Omental fat pad (tissue), 4 donors: ENCODE data around the gene MYO1E. TPM values are rescaled to one million over a fixed set of nuclear protein-coding genes. Genes with fewer than 3 reads are reported as not detected.

Experiments used
- ATAC-seq: fragments of 150-250 bp; one replicate; pipeline ENCODE4 v1.9.1; 2016; ENCODE audit warnings: mild to moderate bottlenecking, moderate library complexity; ENCODE audit not compliant: low FRiP score
- DNase-seq: peaks from one replicate; pipeline ENCODE4 v3.0.0-alpha.2; 2019; ENCODE audit warnings: low spot score
- total RNA-seq, 4 donors: library from RNA; depleted of rRNA; stranded (reverse); fragments of >200 nt; gene quantifications; one replicate each; pipeline ENCODE4 v1.1.0, GENCODE V29; 2016
- TF ChIP-seq, protein P1 (sequence below), 3 donors: fragments of 450-650 bp; IDR thresholded peaks; one replicate each; pipeline ENCODE4 v1.5.1; 2016 to 2017; ENCODE audit warnings: antibody characterized with exemption in 3 of 3, mild to moderate bottlenecking in 3 of 3, moderate library complexity in 2 of 3

MYO1E gene
- total RNA-seq, 4 donors from 2014 or later: 35.7 to 193 (median 68.0) TPM

- TF ChIP-seq, protein P1, sequence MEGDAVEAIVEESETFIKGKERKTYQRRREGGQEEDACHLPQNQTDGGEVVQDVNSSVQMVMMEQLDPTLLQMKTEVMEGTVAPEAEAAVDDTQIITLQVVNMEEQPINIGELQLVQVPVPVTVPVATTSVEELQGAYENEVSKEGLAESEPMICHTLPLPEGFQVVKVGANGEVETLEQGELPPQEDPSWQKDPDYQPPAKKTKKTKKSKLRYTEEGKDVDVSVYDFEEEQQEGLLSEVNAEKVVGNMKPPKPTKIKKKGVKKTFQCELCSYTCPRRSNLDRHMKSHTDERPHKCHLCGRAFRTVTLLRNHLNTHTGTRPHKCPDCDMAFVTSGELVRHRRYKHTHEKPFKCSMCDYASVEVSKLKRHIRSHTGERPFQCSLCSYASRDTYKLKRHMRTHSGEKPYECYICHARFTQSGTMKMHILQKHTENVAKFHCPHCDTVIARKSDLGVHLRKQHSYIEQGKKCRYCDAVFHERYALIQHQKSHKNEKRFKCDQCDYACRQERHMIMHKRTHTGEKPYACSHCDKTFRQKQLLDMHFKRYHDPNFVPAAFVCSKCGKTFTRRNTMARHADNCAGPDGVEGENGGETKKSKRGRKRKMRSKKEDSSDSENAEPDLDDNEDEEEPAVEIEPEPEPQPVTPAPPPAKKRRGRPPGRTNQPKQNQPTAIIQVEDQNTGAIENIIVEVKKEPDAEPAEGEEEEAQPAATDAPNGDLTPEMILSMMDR (IDR thresholded peaks at IDR 0.05): no peak
- DNase-seq: no peak
- no peak for ATAC-seq
These were observed 61.5 kb downstream of the MYO1E start for GRCh38 chr15:59311195-59311594.

DNA sequence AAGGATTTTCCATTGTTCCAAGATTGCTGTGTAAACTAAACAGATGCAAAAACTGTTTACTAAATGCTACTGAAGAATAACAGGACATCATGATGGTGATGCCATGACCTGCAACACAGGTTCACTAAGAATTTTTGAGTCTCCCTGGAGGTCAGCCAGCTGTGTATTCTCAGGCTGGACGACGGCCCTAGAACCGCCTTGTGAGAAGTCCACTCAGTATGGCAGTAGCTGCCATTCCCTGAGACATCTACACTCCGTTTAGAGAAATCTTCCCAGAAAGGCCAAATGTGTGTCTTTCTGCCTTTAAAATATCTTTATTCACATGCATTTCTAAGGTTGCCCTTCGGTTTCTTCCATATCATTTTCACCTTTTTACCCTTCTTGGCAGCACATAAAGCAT, 63.3 kb downstream of the MYO1E start:
- DNase-seq: no peak
- ATAC-seq: no peak
- TF ChIP-seq, protein P1 (IDR thresholded peaks at IDR 0.05): no peak

DNA sequence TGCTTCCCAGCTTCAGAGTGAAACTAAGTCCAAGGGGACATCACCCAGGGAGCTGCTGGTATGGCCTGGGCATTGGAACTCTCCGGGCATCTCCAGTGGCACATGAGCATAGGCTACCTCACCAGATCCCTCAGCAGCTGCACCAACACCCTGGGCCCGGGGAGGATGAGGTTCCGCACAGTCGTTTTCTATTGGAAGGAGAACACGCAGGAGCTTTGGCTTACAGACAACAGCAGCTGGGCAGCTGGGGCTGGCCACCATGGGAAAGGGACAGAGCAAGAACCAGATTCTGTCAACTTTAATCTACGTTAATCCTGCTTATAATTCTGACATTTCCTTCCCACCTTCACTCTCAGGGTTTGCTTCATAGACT, 65.5 kb downstream of the MYO1E start:
- DNase-seq (no peak), ATAC-seq (no peak)
- TF ChIP-seq, protein P1 (IDR thresholded peaks at IDR 0.05): no peak

DNA sequence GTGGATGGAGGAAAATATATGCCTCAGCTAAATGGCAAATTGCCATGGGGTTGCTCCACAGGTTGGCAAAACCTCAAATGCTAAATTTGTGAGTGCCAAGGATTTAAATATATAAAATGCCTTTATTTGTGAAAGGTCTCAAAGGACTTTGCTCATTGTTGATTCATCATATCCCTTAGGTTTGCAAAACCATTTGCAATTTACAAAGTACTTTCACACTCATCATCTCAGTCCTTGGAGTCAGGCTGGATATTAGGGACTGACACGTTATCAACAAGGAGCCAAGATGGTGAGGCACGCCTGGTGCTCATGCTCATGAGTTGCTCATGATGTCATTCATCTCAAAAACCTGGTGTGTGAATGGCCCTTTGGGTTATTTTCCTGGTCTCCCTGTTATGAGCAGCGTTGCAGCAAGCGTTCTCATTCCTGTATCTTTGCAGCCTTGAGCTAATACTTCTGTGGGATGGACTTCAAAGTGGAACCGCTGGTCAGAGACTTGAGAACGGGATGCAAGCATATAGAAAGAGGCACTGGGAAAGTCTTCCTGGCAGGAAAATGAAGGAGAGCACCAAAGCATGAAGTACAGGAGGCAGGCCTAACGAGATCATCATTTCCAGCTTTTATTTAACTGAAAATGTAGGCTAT, 66.0 kb downstream of the MYO1E start:
- TF ChIP-seq, protein P1 (IDR thresholded peaks at IDR 0.05): no peak
- no peak for DNase-seq
- ATAC-seq: peak; percentile 69

DNA sequence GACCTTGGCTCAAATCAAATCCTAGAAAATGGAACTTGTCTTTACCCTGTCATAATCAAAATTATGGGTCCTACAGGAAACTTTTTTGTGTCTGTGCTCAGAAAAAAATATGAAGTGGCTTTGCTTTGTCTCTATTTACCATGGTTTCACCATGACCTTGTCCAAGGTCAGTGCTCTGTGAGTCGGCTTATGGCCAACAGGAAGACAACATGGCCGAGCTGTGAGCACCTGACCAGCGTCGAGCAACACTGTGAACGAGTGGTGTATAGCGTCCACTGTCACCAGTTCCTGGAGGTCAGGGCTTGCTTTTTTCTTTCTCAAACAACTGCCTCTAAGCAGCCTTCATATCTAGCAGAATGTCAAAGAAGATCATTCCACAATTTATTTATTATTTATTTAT, 67.9 kb downstream of the MYO1E start:
- TF ChIP-seq, protein P1 (IDR thresholded peaks at IDR 0.05): no peak
- no peak for DNase-seq
- no peak for ATAC-seq

- TF ChIP-seq, protein P1 (IDR thresholded peaks at IDR 0.05): no peak
- DNase-seq (no peak), ATAC-seq (no peak)
These were observed 68.5 kb downstream of the MYO1E start for GRCh38 chr15:59304034-59304795.

GRCh38 chr15:59303633-59304032, 69.0 kb downstream of the MYO1E start:
- TF ChIP-seq, protein P1 (IDR thresholded peaks at IDR 0.05): no peak
- ATAC-seq (no peak), DNase-seq (no peak)
